DMS153 (cell line): ENCODE measurements around the gene STOML1.

Experiments
- DNase-seq: peaks from one replicate; lab custom pipeline; 2025; lab: John Stamatoyannopoulos, UW

The STOML1 gene

GRCh38 chr15:73928971-73929627 lies 63.0 kb downstream of the STOML1 start:
- DNase-seq: no peak
